OCI-LY1 (cell line): Measurements from ENCODE around the gene MAST4.

Source experiments
- EZH2 ChIP-seq: fragments of 200-600 bp; sonication (generic), shearing (Covaris generic); IDR thresholded peaks from 2 replicates; pipeline ENCODE4 v1.8.0; 2017; ENCODE audit warnings: borderline replicate concordance, mixed run types, mild to moderate bottlenecking, antibody characterized with exemption, low read length, moderate library complexity, mixed read lengths
- TF ChIP-seq, protein P1 (sequence below): fragments of 200-600 bp; sonication (generic), shearing (Covaris generic); IDR thresholded peaks from 2 replicates; pipeline ENCODE4 v1.5.1; 2017; ENCODE audit warnings: mild to moderate bottlenecking, antibody characterized with exemption, low read length, moderate library complexity, mixed read lengths

DNA sequence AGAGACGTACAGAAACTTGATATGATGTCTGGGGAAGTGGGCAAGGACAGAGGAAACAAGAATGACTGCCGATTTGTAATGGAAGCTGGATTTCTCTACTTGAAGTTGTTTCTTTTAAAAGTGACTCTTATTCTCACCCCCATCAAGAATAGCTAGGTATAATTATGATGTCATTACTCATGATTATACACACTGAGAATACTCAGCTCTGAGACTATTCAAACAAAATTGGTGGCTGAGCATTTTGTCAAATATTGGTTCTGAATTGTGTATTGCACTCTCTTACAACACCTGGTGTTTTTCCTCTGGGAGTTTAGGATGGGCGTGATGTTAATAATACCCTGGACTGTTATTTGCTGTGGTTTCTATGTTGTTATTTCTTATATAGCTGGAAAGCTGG lies 46.3 kb downstream of the MAST4 start:
- TF ChIP-seq, protein P1, sequence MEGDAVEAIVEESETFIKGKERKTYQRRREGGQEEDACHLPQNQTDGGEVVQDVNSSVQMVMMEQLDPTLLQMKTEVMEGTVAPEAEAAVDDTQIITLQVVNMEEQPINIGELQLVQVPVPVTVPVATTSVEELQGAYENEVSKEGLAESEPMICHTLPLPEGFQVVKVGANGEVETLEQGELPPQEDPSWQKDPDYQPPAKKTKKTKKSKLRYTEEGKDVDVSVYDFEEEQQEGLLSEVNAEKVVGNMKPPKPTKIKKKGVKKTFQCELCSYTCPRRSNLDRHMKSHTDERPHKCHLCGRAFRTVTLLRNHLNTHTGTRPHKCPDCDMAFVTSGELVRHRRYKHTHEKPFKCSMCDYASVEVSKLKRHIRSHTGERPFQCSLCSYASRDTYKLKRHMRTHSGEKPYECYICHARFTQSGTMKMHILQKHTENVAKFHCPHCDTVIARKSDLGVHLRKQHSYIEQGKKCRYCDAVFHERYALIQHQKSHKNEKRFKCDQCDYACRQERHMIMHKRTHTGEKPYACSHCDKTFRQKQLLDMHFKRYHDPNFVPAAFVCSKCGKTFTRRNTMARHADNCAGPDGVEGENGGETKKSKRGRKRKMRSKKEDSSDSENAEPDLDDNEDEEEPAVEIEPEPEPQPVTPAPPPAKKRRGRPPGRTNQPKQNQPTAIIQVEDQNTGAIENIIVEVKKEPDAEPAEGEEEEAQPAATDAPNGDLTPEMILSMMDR: no peak
- TF ChIP-seq EZH2: no peak
